MM.1S (cell line): ENCODE results near the gene PUS3.

Source experiments
- CTCF ChIP-seq: fragments of 300-600 bp; sonication (generic); IDR thresholded peaks from 2 replicates; pipeline ENCODE4 v1.5.1; 2016; ENCODE audit warnings: antibody characterized with exemption, low read length, mixed read lengths
- EZH2 ChIP-seq: fragments of 300-600 bp; sonication (generic); optimal IDR thresholded peaks from 2 replicates; pipeline ENCODE3; 2017; ENCODE audit warnings: low read depth, mild to moderate bottlenecking, antibody characterized with exemption, low read length, mixed read lengths
- EZH2phosphoT487 ChIP-seq: fragments of 300-600 bp; sonication (generic); IDR thresholded peaks from 2 replicates; pipeline ENCODE4 v1.6.1; 2018; ENCODE audit warnings: antibody characterized with exemption, low read length

- TF ChIP-seq CTCF (peak; percentile 34), EZH2 (no peak), EZH2phosphoT487 (no peak)
Observed at GRCh38 chr11:125887373-125888324, 15.4 kb downstream of the PUS3 start, which contains the start of gene HYLS1.
